ENCODE measurements around the gene GPR142.

- TF ChIP-seq MAX (IDR thresholded peaks at IDR 0.05) (no peak), CEBPB (IDR thresholded peaks at IDR 0.05) (no peak), RAD21 (IDR thresholded peaks at IDR 0.05; ENCODE audit: low read depth) (no peak), NFIC (IDR thresholded peaks at IDR 0.05) (no peak), REST (IDR thresholded peaks at IDR 0.05; ENCODE audit: low read depth) (no peak), TCF12 (IDR thresholded peaks at IDR 0.05; ENCODE audit: low read depth) (no peak)
These were observed 22.8 kb downstream of the GPR142 start for GRCh38 chr17:74389937-74390679.

All from Ishikawa (cell line).